ENCODE measurements around the gene EXOC6B.

EXOC6B gene

DNA sequence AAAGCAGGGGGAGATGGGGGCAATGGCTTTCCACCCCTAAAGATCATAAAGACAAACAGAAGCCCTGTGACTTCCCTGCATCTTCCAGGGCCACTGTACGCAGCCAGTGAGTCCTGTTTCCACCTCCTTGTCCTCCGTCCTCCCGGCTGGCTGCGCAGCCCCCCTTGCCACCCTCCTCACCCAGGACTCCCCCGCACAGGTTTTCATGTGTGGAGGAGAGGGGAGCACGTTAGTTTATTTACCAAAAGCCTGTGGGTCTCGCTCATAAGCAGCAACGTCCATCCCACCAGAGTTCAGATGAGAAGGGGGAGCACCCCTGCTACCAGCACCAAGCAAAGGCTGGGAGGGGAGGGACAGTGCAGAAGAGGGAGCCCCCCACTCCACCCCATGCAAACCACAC, 689.9 kb downstream of the EXOC6B start:
- TF ChIP-seq JUND (IDR thresholded peaks at IDR 0.05; ENCODE audit: low read depth): no peak
- in situ Hi-C loops (cut with HindIII; ENCODE audit: low pct_unique_long_range_greater_than_20kb, low sequenced_read_pairs): no loop called here
- no peak for DNase-seq (ENCODE audit: low read depth in 1 of 2, low spot score in 1 of 2)

DNA sequence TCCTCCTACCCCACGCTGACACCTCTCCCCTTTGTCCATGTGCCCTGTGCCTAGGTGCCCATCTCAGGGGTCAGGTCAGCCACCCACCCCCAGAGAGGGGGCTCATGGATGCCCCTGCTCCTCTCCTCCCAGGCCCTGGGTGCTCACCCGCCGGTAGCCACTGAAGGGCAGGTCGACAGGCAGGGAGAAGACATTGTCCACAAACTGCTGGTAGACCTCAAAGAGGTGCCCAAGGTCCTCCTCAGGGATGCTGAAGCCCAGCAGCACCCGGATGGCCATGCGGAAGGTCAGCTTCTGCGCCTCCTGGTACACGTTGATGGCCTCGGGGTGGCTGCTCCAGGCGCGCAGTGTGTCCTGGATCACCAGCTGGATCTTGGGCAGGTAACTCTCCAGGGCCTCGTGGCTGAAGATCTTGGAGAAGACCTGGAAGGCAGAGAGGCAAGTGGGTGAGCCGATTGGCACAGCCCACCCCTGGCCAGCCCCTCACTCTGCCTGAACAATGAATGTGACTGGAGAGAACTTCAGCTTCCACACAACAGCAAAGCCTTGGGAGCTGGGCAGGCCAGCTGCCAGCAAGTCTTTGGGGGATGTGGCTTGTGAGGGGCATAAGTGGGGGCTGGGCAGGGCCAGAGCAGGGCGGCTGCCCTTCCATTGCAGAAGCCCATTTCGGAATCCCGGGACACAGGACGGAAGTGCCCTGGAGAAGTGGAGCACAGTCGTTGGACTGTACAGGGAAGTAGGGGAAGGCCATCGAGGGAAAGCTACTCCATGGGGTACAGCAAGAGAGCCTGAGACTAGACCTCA, 690.6 kb downstream of the EXOC6B start:
- DNase-seq (ENCODE audit: low read depth in 1 of 2, low spot score in 1 of 2): no peak
- TF ChIP-seq JUND (IDR thresholded peaks at IDR 0.05; ENCODE audit: low read depth): no peak
- in situ Hi-C loops (cut with HindIII; ENCODE audit: low pct_unique_long_range_greater_than_20kb, low sequenced_read_pairs): no loop called here

DNA sequence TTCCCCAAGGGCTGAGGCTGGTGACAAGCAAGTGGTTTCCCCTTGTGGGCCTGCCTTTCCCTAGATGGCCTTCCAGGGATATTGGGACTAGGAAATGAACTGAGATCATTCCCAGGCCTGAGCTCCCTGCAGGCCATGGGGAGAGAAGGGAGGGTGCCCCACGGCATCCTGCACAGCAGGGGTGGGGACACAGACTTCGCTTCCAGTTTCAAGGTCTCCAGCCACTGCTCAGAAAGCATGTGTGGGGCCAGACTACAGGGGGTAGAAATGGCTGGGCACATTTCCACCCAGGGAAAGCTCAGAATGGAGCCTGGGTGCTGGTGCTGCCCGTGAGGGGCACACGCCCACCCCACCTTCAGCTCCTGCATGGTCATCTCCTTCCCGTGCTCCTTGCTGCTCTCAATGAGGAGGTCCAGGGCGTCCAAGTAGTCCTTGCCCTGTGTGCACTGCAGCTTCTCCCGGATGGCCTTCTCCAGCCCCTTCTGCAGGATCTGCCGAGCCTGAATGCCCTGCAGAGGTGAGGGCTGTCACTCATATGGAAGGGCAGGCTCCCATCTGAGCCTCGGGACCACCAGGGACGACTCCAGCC, 691.3 kb downstream of the EXOC6B start:
- no peak for DNase-seq (ENCODE audit: low read depth in 1 of 2, low spot score in 1 of 2)
- TF ChIP-seq JUND (IDR thresholded peaks at IDR 0.05; ENCODE audit: low read depth): no peak
- in situ Hi-C loops (cut with HindIII; ENCODE audit: low pct_unique_long_range_greater_than_20kb, low sequenced_read_pairs): no loop called here

DNA sequence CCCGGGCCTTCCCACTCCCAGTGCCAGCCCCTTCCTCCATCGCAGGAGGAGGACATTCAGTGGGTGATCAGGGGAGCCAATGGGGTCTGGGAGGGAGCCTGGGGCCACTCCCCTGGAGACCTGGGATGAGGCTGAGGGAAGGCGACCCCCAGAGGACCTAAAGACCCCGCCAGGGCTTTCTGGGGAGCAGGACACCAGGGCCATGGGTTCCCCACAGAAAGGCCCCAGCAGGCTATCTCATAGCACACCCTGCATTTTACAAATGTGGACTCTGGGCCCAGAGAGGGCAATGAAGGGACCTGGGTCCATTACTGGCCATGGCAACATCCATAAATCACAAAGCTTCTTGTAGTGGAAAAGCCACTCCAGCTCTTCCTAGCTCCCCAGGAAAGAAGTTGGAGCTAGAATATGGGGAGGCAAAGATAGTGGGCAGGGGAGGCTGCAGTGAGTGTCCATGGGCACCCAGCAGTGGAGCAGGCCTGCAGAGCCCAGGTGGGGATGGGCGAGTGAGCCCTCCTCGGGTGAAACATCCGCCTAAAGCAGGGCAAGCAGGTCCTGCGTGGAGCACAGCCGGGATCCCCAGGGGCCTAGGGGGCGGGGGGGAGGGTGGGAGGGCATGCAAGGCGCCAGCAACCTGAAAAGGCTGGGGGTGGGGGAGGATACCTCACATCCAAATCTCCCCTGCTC, 692.0 kb downstream of the EXOC6B start:
- in situ Hi-C loops (cut with HindIII; ENCODE audit: low pct_unique_long_range_greater_than_20kb, low sequenced_read_pairs): no loop called here
- no peak for TF ChIP-seq JUND (IDR thresholded peaks at IDR 0.05; ENCODE audit: low read depth)
- no peak for DNase-seq (ENCODE audit: low read depth in 1 of 2, low spot score in 1 of 2)

DNA sequence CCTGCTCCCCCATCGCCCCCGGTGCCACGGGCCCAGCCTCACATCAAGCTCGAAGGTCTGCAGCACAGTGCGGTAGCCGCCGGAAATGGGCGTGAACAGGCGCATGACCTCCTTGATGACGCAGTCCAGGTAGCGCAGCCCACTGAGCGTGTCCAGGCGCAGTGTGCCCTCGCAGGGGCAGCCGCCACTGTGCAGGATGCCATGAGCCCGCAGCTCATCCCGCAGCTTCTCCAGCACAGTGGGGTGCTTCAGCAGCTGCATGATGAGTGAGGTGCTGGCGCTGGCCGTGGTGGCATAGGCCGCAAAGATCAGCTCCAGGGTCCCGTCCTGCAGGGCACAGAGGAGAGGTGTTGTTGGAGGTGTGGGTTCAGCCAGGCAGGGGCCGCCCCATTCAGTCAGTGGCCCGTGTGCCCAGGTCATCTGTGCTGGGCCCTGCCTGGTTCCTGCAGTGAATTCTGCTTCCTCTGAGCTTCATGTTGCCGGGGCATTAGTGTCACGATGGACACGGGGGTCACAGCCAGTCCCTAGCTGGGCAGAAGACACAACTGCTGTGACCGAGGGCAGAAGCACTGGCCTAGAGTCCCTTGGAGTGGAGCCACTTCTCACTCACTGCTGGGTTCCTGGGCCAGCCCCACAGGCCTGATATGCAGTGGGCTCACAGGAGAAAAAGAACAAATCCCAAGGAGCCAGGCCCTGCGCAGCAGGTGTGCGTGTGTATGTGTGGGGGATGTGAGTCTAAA, 692.7 kb downstream of the EXOC6B start:
- in situ Hi-C loops (cut with HindIII; ENCODE audit: low pct_unique_long_range_greater_than_20kb, low sequenced_read_pairs): no loop called here
- DNase-seq (ENCODE audit: low read depth in 1 of 2, low spot score in 1 of 2): no peak
- TF ChIP-seq JUND (IDR thresholded peaks at IDR 0.05; ENCODE audit: low read depth): no peak

DNA sequence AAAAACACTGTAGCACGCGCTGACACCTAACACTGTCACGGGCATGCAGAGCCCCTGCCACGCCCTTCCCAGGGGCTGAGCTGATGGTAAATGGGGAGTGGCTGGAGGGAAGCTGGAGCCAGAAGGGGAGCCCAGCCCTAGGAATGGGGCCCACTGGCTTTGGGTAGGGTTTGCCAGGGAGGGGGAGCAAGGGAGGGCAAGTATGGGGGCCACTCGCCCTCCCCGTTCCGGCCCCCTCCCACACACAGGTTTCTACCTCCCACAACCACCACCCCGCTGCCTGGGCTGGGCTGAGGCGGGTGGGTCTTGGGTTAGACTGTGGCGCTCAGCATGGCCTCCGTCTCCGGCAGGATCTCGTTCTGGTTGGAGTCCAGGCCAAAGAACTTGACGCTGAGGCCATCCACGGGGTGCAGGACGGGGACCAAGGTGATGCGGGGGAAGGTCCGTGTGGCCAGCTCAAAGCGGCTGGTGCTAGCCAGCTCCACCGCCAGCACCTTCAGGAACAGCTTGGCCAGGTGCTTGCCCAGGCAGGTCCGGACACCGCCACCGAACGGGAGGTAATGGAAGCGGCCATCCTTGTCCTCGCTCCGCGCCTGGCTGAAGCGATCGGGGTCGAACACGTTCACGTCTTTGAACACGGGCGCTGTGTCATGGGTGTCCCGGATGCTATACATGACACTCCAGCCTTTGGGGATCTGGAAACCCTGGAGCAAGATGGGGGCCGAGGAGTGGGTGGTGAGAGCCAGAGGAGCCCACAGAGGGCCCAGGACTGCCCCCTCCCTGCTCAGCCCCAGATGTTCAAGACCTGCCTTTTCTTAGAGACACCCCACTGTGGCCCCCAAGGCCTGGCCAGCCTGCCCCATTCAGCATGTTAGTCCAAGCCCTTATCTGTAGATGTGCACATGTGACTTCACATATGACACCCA, 693.7 kb downstream of the EXOC6B start:
- no peak for TF ChIP-seq JUND (IDR thresholded peaks at IDR 0.05; ENCODE audit: low read depth)
- in situ Hi-C loops (cut with HindIII; ENCODE audit: low pct_unique_long_range_greater_than_20kb, low sequenced_read_pairs): no loop called here
- no peak for DNase-seq (ENCODE audit: low read depth in 1 of 2, low spot score in 1 of 2)

DNA sequence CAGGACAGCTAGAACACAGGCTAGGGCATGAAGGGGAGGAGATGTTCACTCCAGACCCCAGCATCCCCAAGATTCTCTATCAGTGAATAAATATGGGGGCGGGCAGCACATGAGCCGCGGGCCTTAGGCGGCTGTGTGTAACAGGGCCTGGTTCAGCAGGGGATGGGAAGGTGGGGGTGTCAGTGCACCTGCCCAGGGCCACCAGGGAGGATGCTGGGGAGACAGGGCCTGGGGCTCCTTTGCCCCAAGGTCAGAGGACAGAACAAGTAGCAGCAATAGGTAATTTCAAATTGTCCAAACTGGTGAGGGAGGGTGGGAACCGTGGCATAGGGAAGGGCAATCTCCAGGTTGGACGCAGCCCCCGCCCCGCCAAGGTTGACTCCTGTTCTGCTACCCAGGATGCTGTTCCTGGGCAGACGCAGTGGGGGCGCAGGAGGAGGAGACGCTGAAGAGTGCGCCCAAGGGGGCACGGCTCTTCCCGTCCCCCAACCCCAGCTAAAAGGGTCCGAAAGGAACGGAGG, 694.4 kb downstream of the EXOC6B start:
- in situ Hi-C loops (cut with HindIII; ENCODE audit: low pct_unique_long_range_greater_than_20kb, low sequenced_read_pairs): no loop called here
- no peak for DNase-seq (ENCODE audit: low read depth in 1 of 2, low spot score in 1 of 2)
- no peak for TF ChIP-seq JUND (IDR thresholded peaks at IDR 0.05; ENCODE audit: low read depth)

DNA sequence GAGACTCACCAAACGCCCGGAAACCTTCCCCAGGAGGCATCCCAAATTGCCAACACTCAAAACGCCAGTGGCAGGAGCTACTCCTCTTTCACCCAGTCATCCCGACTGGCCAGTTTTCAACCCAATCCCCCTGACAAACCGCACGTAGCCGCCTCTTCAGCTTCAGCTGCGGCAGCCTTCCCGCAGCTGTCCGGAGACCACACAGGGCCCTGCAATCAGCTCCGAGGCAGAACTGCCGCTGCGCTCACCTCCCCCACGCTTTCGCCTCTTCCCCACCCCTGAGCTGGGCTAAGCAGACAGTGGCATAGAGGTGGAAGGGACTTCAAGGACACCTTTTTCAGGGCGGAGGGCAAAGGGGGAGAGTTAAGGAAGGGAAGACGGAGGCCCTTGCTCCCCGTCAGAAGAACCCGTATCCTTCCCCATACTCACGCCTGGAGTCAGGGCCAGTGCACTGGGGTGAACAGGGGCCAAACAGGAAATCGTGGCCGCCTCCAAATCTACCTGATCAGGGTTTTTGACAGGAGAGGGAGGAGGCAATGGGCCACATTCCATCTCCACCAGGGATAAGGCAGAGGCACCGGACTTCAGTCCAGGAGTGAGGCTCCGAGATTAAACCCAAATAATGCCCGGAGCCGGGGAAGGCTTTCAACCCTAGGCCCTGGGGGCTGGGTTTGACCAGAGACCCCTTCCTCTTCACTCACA, 695.0 kb downstream of the EXOC6B start:
- no peak for TF ChIP-seq JUND (IDR thresholded peaks at IDR 0.05; ENCODE audit: low read depth)
- in situ Hi-C loops (cut with HindIII; ENCODE audit: low pct_unique_long_range_greater_than_20kb, low sequenced_read_pairs): no loop called here

DNA sequence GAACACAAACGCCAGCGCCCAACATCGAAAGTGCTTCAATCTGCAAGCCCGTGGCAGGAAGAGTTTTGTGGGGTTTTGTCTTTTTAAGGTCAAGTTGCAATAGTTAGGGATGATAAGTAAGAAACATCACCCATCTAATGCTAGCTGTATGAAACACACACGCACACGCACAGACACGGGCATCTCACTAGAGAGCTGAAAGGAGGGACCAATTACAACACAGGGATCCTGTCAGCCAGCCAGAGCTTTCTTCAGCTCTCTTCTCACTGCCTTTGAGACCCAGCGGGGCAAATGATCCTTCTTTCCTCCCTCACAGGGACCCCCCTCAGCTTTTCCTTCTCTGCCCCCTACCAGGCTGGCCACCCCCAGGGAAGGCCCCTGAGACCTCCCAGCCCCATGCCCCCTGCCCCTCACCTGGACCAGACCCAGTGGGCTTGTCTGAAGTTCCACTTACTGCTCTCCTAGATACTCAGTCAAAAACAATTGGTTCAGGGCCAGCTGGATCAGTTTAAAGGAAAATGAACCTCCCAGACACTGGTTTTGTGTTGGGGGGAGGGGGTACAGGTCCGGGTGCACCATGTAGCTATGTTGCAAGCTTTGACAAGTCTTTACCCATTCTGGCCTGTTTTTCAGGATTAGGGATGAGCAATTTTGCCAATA, 696.0 kb downstream of the EXOC6B start:
- no peak for DNase-seq (ENCODE audit: low read depth in 1 of 2, low spot score in 1 of 2)
- in situ Hi-C loops (cut with HindIII; ENCODE audit: low pct_unique_long_range_greater_than_20kb, low sequenced_read_pairs): no loop called here
- TF ChIP-seq JUND (IDR thresholded peaks at IDR 0.05; ENCODE audit: low read depth): no peak

More for the DNA sequence above, 695.0 kb downstream of the EXOC6B start:
- no peak for DNase-seq (ENCODE audit: low read depth in 1 of 2, low spot score in 1 of 2)

DNA sequence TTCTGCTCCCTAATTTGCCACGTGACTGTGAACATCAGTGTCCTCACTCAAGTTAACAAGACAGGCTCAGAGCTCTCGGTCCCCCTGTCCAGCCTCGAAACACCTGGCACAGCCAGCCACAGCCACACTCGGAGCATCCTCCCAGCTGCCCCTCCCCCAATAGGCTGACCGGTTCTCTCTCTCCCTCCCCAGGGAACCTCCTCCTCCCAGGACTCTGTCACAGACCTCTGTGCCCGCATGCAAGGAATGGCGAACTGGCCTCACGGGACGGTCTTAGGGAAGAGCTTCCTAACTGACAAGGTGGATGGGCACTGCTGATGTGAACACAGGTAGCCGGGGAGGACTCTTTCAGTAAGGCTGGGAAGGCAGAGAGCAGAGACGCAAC, 697.0 kb downstream of the EXOC6B start:
- no peak for DNase-seq (ENCODE audit: low read depth in 1 of 2, low spot score in 1 of 2)
- TF ChIP-seq JUND (IDR thresholded peaks at IDR 0.05; ENCODE audit: low read depth): no peak
- in situ Hi-C loops (cut with HindIII; ENCODE audit: low pct_unique_long_range_greater_than_20kb, low sequenced_read_pairs): no loop called here

Data from T47D (cell line).